ENCODE results near the gene ITGB1BP1.

ITGB1BP1 gene

DNA sequence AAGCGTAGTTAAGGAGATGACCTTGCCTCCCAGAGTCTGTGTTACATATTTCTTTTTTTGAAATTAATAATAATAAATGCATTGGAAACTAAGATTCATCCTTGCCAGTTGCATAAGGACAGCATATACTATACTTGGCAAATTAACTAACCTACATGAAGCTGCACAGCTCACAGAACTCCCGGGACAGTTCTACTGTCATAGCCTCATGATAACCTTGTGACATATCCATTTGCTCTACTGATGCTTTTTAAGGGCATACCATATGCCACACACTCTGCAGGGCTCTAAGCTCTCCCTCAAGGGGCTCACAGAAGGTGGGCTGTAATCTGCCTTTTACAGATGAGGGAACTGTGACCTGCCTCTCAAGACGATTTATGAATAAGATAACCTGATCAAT, 3.8 kb downstream of the ITGB1BP1 start:
- no peak for DNase-seq (ENCODE audit: extremely low read depth, low read depth)
- H3K4me3 ChIP-seq (replicated peaks; ENCODE audit: low read depth, low read length): no peak overlapping the region
- TF ChIP-seq, protein P1, sequence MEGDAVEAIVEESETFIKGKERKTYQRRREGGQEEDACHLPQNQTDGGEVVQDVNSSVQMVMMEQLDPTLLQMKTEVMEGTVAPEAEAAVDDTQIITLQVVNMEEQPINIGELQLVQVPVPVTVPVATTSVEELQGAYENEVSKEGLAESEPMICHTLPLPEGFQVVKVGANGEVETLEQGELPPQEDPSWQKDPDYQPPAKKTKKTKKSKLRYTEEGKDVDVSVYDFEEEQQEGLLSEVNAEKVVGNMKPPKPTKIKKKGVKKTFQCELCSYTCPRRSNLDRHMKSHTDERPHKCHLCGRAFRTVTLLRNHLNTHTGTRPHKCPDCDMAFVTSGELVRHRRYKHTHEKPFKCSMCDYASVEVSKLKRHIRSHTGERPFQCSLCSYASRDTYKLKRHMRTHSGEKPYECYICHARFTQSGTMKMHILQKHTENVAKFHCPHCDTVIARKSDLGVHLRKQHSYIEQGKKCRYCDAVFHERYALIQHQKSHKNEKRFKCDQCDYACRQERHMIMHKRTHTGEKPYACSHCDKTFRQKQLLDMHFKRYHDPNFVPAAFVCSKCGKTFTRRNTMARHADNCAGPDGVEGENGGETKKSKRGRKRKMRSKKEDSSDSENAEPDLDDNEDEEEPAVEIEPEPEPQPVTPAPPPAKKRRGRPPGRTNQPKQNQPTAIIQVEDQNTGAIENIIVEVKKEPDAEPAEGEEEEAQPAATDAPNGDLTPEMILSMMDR (IDR thresholded peaks at IDR 0.05; ENCODE audit: low read depth, low read length, missing control alignments): no peak

DNA sequence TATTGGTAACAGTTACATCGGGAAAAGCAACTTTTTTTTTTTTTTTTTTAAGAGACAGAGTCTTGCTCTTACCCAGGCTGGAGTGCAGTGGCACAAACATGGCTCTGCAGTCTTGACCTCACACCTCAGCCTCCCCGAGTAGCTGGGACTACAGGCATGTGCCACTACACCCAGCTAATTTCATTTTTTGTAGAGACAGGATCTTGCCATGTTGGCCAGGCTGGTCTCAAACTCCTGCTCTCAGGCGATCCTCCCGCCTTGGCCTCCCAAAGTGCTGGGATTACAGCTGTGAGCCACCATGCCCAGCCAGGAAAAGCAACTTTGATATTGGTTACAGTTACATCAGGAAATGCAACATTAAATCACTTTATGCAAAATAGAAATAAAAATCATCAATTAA, 4.6 kb downstream of the ITGB1BP1 start:
- H3K4me3 ChIP-seq (replicated peaks; ENCODE audit: low read depth, low read length): no peak overlapping the region
- TF ChIP-seq, protein P1 (IDR thresholded peaks at IDR 0.05; ENCODE audit: low read depth, low read length, missing control alignments): no peak
- DNase-seq (ENCODE audit: extremely low read depth, low read depth): no peak

DNA sequence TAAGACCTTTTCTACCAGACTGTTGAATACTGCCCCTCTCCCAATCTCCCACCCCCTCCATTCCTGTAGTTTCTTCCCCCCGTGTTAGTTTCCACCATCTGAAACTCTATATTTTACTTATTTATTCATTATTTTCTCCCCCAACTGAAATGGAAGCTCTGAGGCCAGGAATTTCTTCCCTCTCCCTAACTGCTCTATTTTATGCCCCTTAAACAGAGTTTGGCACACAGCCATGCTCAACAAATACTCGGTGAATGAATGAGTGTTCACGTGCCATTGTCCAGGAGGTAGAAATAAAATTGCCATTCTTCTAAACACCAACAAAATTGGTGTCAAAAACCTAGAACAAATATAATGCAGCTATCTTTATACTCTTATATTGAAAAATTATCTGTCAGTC, 5.6 kb downstream of the ITGB1BP1 start:
- TF ChIP-seq, protein P1 (IDR thresholded peaks at IDR 0.05; ENCODE audit: low read depth, low read length, missing control alignments): no peak
- DNase-seq (ENCODE audit: extremely low read depth, low read depth): no peak
- no peak overlapping the region for H3K4me3 ChIP-seq (replicated peaks; ENCODE audit: low read depth, low read length)

DNA sequence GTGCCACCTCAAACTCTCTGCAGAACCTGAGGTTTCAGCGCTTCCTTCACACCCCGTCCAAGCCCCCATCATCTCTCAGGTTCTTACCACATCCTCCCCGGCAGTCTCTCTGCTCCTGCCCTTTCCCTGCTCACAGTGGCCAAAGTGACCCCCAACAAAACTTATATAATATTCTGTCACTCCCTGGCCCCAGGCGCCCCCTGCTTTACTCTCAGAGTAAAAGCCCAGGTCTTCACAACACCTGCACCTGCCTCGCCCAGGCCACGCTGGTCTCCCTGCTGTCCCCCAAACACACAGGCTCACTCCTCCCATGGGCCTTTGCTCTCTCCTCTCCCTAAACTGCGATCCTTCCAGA, 6.4 kb downstream of the ITGB1BP1 start:
- TF ChIP-seq, protein P1 (IDR thresholded peaks at IDR 0.05; ENCODE audit: low read depth, low read length, missing control alignments): no peak
- no peak for DNase-seq (ENCODE audit: extremely low read depth, low read depth)
- H3K4me3 ChIP-seq (replicated peaks; ENCODE audit: low read depth, low read length): no peak overlapping the region

DNA sequence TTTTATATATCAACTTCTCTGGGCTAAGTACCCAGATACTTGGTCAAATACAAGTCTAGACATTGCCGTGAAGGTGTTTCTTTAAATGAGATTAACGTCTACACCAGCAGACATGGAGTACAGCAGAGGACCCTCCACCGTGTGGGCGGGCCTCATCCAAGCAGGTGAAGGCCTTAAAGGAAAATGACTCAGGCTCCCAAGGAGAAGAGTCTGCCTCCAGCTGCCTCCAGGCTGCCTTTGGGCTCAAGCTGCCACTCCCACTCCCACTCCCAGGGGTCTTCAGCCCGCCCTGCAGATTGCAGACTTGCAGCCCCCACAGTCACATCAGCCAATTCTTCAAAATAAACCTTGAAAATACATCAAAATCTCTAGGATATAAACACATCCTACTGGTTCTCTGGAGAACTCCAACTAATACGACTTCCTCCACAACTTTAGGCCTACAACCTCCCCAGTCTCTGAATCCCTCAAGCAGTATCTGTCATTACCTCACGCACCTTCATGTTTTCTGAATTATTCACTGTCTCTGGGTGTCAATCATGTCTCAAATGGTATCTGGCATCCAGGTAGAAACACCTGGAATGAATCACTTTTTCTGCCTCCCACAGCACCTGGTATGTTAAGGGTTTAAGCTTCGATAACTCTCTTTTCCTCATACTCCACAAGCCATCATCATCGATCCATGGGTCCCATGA, 6.9 kb downstream of the ITGB1BP1 start:
- TF ChIP-seq, protein P1 (IDR thresholded peaks at IDR 0.05; ENCODE audit: low read depth, low read length, missing control alignments): no peak
- no peak overlapping the region for H3K4me3 ChIP-seq (replicated peaks; ENCODE audit: low read depth, low read length)
- no peak for DNase-seq (ENCODE audit: extremely low read depth, low read depth)

DNA sequence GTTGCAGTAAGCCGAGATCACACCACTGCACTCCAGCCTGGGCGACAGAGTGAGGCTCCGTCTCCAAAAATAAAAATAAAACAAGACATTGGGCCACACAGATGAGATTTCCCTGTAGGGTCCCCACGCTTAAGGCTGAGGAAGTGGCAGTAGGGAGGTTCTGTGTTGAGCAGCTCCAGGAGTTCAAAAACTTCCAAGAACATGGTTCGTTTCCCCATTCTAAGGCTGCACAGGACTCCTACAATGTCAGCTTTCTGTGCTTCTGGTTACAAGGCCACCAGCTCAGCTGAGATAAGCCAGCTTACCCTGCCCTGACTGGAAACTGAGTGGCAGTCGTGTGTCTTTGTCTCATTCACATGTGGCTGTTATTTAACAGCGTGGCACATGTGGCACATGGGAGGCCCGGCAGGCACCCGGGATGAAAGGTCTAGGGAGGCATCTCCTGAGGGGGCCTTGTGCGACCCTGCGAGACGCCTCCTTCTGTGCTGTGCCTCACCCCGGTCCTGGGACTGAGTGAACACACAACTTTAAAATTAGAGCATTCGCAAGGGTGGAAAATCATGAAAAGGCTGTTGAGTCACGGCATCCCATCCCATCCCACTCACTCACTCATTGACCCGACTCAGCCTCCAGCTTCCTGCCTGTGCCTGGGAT, 7.7 kb downstream of the ITGB1BP1 start:
- H3K4me3 ChIP-seq (replicated peaks; ENCODE audit: low read depth, low read length): no peak overlapping the region
- DNase-seq (ENCODE audit: extremely low read depth, low read depth): no peak
- TF ChIP-seq, protein P1 (IDR thresholded peaks at IDR 0.05; ENCODE audit: low read depth, low read length, missing control alignments): no peak

Measured in HFF-Myc (cell line).